Measurements from ENCODE around the gene SH3BGRL3.
A peak's percentile ranks its signal among the peaks of the same experiment; 100 is the strongest.
"Not testable (repeated sequence)": the region's sequence is repeated elsewhere in the genome, so short reads cannot be mapped to it uniquely, and the experiment has no call there.

The SH3BGRL3 gene

DNA sequence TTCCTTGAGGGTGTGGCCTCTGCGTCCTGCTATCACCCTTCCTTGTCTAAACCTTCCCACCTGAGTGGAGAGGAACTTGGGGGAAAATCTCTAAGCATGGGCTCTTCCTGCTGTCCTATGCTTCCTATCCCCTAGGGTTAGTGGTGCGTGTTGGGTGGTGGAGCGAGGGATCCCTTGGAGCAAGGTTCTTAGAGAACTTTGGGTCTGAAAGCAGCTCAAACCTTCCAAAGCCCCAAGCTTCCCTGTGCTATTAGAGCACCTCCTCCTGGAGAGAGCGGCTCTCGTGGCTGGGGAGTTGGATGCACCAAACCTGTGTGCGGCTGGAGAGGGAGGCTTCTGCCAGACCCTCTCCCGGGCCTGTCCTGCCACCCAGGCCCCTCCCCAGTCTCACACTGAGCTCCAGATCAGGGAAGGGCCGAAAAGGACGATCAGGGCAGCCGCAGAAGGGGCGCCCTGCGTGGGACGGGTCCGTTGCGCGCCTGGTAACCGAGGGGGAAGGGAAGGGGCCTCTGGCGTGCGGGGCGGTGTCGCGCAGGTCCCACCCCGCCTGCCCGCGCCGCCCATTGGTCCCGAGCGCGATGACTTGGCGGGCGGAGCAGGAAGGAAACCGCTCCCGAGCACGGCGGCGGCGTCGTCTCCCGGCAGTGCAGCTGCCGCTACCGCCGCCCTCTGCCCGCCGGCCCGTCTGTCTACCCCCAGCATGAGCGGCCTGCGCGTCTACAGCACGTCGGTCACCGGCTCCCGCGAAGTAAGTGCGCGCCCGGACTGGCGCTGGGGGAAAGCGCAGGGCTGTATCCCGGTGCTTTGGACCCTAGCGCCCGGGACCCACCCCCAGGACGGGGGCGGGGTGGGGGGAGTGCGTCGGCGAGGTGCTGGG lies at the start of gene SH3BGRL3:
Gene SH3BGRL3 (plus strand): TSS at position 631 of the 877 bp plus-strand sequence. CDS start 70 bp downstream, at position 701.
- peak within 1 kb of the TSS; percentile 74 to 88 for H3K9ac ChIP-seq (ENCODE audit: low read length in 2 of 2)
- H3K36me3 ChIP-seq (ENCODE audit: control insufficient read depth in 2 of 2, insufficient read depth in 2 of 2, low read length in 2 of 2) = peaks cover 0 to 2% of the 10 kb centered on the region in 2 donors
- H3K4me1 ChIP-seq (ENCODE audit: control insufficient read depth, insufficient read depth, low read length) = peaks cover 65% of the 10 kb centered on the region

DNA sequence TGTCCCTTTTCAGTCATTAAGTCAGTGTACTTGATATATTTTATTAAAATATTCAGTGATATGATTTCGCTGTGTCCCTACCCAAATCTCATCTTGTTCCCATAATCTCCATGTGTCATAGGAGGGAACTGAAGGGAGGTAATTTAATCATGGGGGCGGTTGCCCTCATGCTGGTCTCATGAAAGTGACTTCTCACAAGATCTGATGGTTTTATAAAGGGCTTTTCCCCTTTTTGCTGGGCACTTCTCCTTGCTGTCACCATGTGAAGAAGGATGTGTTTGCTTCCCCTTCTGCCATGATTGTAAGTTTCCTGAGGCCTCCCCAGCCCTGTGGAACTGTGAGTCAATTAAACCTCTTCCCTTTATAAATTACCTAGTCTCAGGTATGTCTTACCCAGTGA lies 49.2 kb upstream of the SH3BGRL3 start:
- H3K27me3 ChIP-seq (ENCODE audit: control insufficient read depth in 1 of 2, insufficient read depth in 2 of 2, low read length in 2 of 2); H3K36me3 ChIP-seq (ENCODE audit: control insufficient read depth in 2 of 2, insufficient read depth in 2 of 2, low read length in 2 of 2); H3K4me1 ChIP-seq (ENCODE audit: control insufficient read depth, insufficient read depth, low read length); H3K4me3 ChIP-seq (ENCODE audit: low read length in 2 of 2); H3K27ac ChIP-seq (ENCODE audit: low read length); H3K9ac ChIP-seq (ENCODE audit: low read length in 2 of 2); H3K9me3 ChIP-seq (ENCODE audit: control insufficient read depth in 2 of 2, low read length in 2 of 2): not testable (repeated sequence)

More for the DNA sequence above, at the start of gene SH3BGRL3:
- Histone ChIP-seq H3K27ac (ENCODE audit: low read length) (peak within 1 kb of the TSS; percentile 82), H3K4me3 (ENCODE audit: low read length in 2 of 2) (peak within 1 kb of the TSS; percentile 87 to 91), H3K9me3 (ENCODE audit: control insufficient read depth in 2 of 2, low read length in 2 of 2) (no peaks in the 10 kb centered on the region), H3K27me3 (ENCODE audit: control insufficient read depth in 1 of 2, insufficient read depth in 2 of 2, low read length in 2 of 2) (no peaks in the 10 kb centered on the region)

DNA sequence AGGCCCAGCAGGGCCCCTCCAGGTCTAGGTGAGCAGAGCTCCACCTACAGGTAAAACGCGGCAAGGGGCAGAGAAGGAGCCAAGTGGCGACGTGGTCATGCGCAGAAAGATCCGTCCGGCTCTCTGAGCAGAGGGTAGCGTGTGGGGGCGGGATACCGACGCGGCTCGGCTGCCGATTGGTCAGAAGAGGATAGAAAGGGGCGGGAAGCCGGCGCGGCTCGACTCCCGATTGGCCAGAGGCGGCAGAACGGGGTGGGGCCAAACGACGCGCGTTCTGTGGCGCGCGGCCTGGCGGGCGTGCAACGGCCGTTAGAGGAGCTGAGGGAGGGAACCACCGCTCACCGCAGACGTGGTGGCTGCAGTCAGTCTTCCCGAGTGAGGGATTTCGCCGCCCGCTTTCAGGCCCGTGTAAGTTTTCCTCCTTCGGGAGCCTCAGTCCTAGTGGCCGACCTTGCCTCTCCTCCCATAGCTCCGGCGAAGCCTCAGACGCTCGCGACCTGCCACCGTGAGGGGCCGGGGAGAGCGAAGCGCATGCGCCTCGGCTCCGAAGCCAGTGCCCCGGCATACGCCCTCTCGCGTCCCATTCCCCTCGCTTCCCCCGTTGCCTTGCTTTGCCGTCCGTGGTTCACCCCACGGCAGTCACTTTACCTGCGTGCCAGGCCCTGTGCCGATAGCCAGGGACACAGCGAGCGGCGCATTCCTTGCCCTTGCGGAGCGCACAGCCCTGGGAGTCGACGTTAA lies 45.8 kb upstream of the SH3BGRL3 start, which contains the start of gene CEP85:
Gene CEP85 (plus strand): TSS at position 298 of the 741 bp plus-strand sequence. CDS start 5,584 bp downstream, outside the sequence.
- Histone ChIP-seq H3K27ac (ENCODE audit: low read length) (peak within 1 kb of the TSS; percentile 88), H3K36me3 (ENCODE audit: control insufficient read depth in 2 of 2, insufficient read depth in 2 of 2, low read length in 2 of 2) (no peaks in the 10 kb centered on the region), H3K9ac (ENCODE audit: low read length in 2 of 2) (peak within 1 kb of the TSS; percentile 90 to 91)

DNA sequence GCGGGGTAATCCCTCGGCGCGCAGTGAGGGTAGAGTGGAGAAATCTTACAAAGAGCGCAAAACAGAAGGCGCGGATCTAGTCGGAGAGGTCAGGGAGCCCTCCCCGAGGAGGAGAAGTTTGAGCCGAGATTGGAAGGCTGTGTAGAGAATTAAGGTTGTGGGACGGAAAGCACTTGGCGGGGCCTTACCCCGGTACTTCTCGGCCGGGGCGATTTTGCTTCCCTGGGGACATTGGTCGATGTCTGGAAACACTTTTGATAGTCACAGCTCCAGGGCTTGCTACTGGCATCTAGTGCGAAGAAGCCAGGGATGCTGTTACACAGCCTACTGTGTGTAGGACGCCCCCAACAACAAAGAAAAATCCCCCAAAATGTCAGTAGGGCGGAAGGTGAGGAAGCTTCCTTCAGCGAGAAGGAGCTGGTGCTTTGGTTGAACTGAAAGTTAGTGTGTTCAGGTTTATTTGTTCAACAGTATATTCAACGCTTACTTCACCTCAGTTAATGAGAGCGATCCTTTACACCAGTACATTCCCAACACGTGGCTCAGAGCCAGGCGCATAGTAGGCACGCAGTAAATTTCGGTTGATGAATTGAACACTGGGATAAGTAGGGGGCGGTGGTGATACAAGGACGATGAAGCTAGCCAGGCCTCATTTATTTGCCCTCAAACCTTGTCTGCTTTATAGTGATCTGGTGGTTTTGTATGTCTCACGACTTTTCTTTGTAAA lies 45.1 kb upstream of the SH3BGRL3 start:
- Histone ChIP-seq H3K27ac (ENCODE audit: low read length) (peak overlapping the region; percentile 88), H3K9ac (ENCODE audit: low read length in 2 of 2) (peak overlapping the region; percentile 90 to 91), H3K4me3 (ENCODE audit: low read length in 2 of 2) (peak overlapping the region; percentile 96 to 97), H3K4me1 (ENCODE audit: control insufficient read depth, insufficient read depth, low read length) (peaks cover 9% of the 10 kb centered on the region), H3K27me3 (ENCODE audit: control insufficient read depth in 1 of 2, insufficient read depth in 2 of 2, low read length in 2 of 2) (no peaks in the 10 kb centered on the region), H3K36me3 (ENCODE audit: control insufficient read depth in 2 of 2, insufficient read depth in 2 of 2, low read length in 2 of 2) (no peaks in the 10 kb centered on the region), H3K9me3 (ENCODE audit: control insufficient read depth in 2 of 2, low read length in 2 of 2) (no peaks in the 10 kb centered on the region)

More for the DNA sequence above, 45.8 kb upstream of the SH3BGRL3 start, which contains the start of gene CEP85:
- H3K9me3 ChIP-seq (ENCODE audit: control insufficient read depth in 2 of 2, low read length in 2 of 2) = no peaks in the 10 kb centered on the region
- peaks cover 9% of the 10 kb centered on the region for H3K4me1 ChIP-seq (ENCODE audit: control insufficient read depth, insufficient read depth, low read length)
- H3K27me3 ChIP-seq (ENCODE audit: control insufficient read depth in 1 of 2, insufficient read depth in 2 of 2, low read length in 2 of 2) = no peaks in the 10 kb centered on the region
- peak within 1 kb of the TSS; percentile 96 to 97 for H3K4me3 ChIP-seq (ENCODE audit: low read length in 2 of 2)

DNA sequence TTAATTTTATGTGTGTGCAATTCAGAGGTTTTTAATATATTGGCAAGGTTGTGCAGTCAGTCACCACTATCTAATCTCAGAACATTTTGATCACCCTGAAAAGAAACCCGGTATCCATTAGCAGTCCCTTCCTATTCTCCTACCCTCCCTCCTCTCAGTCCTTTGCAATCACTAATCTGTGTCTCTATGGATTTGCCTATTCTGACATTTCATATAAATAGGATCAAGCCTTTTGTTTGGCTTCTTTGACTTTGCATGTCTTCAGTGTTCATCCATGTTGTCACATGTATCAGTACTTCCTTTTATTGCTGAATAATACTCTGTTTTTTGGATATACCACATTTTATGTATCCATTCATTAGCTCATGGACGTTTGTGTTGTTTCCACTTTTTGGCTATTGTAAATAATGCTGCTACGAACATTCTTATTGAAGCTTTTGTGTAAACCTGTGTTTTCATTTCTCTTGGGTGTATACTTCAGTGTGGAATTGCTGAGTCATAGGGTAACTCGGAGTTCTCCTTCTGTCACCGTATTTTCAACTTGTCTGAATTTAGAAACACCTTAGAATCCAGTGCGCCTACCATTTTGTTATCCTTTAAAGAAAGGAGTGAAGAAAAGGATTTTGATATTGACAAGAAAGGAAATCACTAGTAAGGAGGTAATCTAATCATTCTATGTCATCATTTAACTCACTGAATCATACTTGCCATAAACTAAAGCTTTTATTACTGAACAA lies 42.5 kb upstream of the SH3BGRL3 start:
- H3K4me1 ChIP-seq (ENCODE audit: control insufficient read depth, insufficient read depth, low read length) = peaks cover 9% of the 10 kb centered on the region
- H3K4me3 ChIP-seq (ENCODE audit: low read length in 2 of 2) = no peak overlapping the region
- no peak overlapping the region for H3K9ac ChIP-seq (ENCODE audit: low read length in 2 of 2)
- H3K9me3 ChIP-seq (ENCODE audit: control insufficient read depth in 2 of 2, low read length in 2 of 2) = no peaks in the 10 kb centered on the region
- H3K36me3 ChIP-seq (ENCODE audit: control insufficient read depth in 2 of 2, insufficient read depth in 2 of 2, low read length in 2 of 2) = no peaks in the 10 kb centered on the region
- no peak overlapping the region for H3K27ac ChIP-seq (ENCODE audit: low read length)
- H3K27me3 ChIP-seq (ENCODE audit: control insufficient read depth in 1 of 2, insufficient read depth in 2 of 2, low read length in 2 of 2) = no peaks in the 10 kb centered on the region

DNA sequence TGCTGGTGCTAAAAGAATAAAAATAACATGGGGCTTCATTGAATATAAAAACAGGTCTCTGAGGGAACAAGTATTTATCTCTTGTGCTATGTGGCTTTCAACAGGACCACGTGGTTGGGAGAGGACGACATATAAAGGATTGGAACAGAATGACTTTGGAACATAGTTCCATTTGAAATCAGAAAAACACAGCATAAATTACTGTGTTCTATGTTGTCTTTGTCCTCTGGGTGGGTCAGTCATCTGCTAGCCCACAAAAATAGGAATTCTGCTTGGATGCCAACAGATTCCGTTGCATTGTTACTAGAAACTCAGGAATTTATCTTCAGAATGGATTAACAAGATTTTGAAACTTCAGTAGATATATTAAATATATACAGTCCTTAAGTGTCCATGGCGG lies 40.0 kb upstream of the SH3BGRL3 start:
- Histone ChIP-seq H3K27ac (ENCODE audit: low read length) (no peak overlapping the region), H3K27me3 (ENCODE audit: control insufficient read depth in 1 of 2, insufficient read depth in 2 of 2, low read length in 2 of 2) (no peaks in the 10 kb centered on the region), H3K9me3 (ENCODE audit: control insufficient read depth in 2 of 2, low read length in 2 of 2) (no peaks in the 10 kb centered on the region), H3K9ac (ENCODE audit: low read length in 2 of 2) (no peak overlapping the region), H3K4me3 (ENCODE audit: low read length in 2 of 2) (no peak overlapping the region), H3K36me3 (ENCODE audit: control insufficient read depth in 2 of 2, insufficient read depth in 2 of 2, low read length in 2 of 2) (no peaks in the 10 kb centered on the region), H3K4me1 (ENCODE audit: control insufficient read depth, insufficient read depth, low read length) (peaks cover 3% of the 10 kb centered on the region)

DNA sequence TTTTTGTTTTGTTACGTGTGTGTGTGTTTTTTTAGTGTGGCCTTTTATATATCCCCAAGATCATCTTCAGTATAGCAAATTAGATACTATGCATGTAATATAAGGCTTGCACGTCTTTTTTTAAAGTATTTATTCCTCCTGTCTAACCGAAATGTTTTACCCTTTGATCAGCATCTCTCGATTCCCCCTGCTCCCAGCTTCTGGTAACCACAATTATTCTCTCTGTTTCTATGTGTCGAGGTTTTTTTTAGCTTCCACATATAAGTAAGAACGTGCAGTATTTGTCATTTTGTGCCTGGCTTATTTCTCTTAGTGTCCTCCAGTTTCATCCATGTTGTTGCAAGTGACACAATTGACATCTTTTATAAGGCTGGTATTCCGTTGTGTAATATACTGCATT lies 27.2 kb upstream of the SH3BGRL3 start:
- H3K27ac ChIP-seq (ENCODE audit: low read length) = no peak overlapping the region
- peaks cover under 1 to 8% of the 10 kb centered on the region in 2 donors for H3K36me3 ChIP-seq (ENCODE audit: control insufficient read depth in 2 of 2, insufficient read depth in 2 of 2, low read length in 2 of 2)
- H3K27me3 ChIP-seq (ENCODE audit: control insufficient read depth in 1 of 2, insufficient read depth in 2 of 2, low read length in 2 of 2) = no peaks in the 10 kb centered on the region
- no peaks in the 10 kb centered on the region for H3K9me3 ChIP-seq (ENCODE audit: control insufficient read depth in 2 of 2, low read length in 2 of 2)
- H3K9ac ChIP-seq (ENCODE audit: low read length in 2 of 2) = no peak overlapping the region
- no peaks in the 10 kb centered on the region for H3K4me1 ChIP-seq (ENCODE audit: control insufficient read depth, insufficient read depth, low read length)
- no peak overlapping the region for H3K4me3 ChIP-seq (ENCODE audit: low read length in 2 of 2)

DNA sequence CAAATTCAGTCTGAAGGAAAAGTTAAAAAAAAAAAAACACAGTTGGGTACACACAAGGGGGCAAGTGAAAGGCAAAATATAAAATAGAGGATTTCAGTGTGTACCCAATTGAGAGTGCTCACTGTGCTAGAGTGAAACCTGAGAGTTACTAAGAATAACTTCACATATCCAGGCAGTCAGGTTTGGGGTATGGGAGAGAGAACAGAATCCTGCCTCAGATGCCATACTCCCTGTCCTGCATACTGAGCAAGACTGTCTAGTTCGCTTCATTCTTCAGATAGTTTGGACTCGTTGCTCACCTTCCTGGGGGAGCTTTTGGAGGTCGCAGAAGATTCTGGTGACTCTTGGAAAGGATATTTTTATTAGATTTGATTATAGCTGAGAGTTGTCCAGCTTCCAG lies 25.5 kb upstream of the SH3BGRL3 start:
- Histone ChIP-seq H3K9ac (ENCODE audit: low read length in 2 of 2) (no peak overlapping the region), H3K4me1 (ENCODE audit: control insufficient read depth, insufficient read depth, low read length) (no peaks in the 10 kb centered on the region), H3K4me3 (ENCODE audit: low read length in 2 of 2) (no peak overlapping the region), H3K27ac (ENCODE audit: low read length) (no peak overlapping the region), H3K27me3 (ENCODE audit: control insufficient read depth in 1 of 2, insufficient read depth in 2 of 2, low read length in 2 of 2) (no peaks in the 10 kb centered on the region), H3K9me3 (ENCODE audit: control insufficient read depth in 2 of 2, low read length in 2 of 2) (no peaks in the 10 kb centered on the region), H3K36me3 (ENCODE audit: control insufficient read depth in 2 of 2, insufficient read depth in 2 of 2, low read length in 2 of 2) (peaks cover 6 to 19% of the 10 kb centered on the region in 2 donors)

DNA sequence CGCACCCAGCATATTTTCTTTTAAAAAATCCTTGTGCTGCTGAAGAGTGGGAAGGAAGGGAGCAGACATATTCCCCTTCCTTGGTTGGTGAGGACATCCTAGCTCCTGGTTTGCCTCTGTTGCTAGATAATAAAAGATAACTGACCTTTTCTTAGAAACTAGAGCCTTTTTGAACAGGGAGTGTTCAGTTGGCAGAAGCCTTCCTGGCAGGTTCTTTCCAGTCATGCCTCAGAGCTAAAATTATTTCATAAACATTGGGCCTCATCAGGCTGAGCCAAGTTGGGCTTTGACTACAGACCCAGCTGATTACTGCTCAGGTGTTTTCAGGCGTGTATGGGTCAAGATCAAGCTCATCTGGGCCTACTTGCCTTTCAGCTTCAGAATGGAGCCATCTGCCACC lies 22.7 kb upstream of the SH3BGRL3 start:
- no peak overlapping the region for H3K9ac ChIP-seq (ENCODE audit: low read length in 2 of 2)
- H3K4me1 ChIP-seq (ENCODE audit: control insufficient read depth, insufficient read depth, low read length) = no peaks in the 10 kb centered on the region
- peaks cover 6 to 25% of the 10 kb centered on the region in 2 donors for H3K36me3 ChIP-seq (ENCODE audit: control insufficient read depth in 2 of 2, insufficient read depth in 2 of 2, low read length in 2 of 2)
- no peak overlapping the region for H3K27ac ChIP-seq (ENCODE audit: low read length)
- H3K4me3 ChIP-seq (ENCODE audit: low read length in 2 of 2) = no peak overlapping the region
- no peaks in the 10 kb centered on the region for H3K9me3 ChIP-seq (ENCODE audit: control insufficient read depth in 2 of 2, low read length in 2 of 2)
- no peaks in the 10 kb centered on the region for H3K27me3 ChIP-seq (ENCODE audit: control insufficient read depth in 1 of 2, insufficient read depth in 2 of 2, low read length in 2 of 2)

DNA sequence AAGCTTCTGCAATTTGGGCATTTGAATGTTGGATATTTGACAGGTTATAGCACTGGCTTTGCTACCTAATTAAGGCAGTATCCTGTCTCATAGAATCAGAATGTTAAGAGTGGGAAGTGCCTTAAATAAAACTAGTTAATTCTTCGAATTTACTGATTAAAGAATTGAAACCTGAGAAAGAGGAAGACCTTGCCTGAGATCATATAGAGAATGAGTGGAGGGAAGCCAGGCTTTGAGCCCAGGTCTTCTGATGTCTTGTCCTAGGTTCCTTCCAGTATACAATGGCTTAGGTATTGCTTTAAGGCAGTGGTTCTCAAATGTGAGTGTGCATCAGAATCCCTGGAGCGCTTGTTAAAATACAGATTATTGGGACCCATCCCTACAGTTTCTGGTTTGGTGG lies 20.9 kb upstream of the SH3BGRL3 start:
- H3K9me3 ChIP-seq (ENCODE audit: control insufficient read depth in 2 of 2, low read length in 2 of 2) = no peaks in the 10 kb centered on the region
- no peak overlapping the region for H3K9ac ChIP-seq (ENCODE audit: low read length in 2 of 2)
- H3K4me3 ChIP-seq (ENCODE audit: low read length in 2 of 2) = no peak overlapping the region
- no peaks in the 10 kb centered on the region for H3K4me1 ChIP-seq (ENCODE audit: control insufficient read depth, insufficient read depth, low read length)
- H3K36me3 ChIP-seq (ENCODE audit: control insufficient read depth in 2 of 2, insufficient read depth in 2 of 2, low read length in 2 of 2) = peaks cover 6 to 30% of the 10 kb centered on the region in 2 donors
- H3K27ac ChIP-seq (ENCODE audit: low read length) = no peak overlapping the region
- no peaks in the 10 kb centered on the region for H3K27me3 ChIP-seq (ENCODE audit: control insufficient read depth in 1 of 2, insufficient read depth in 2 of 2, low read length in 2 of 2)

All from stomach smooth muscle (tissue), 2 donors.